Kidney epithelial cell (primary cell): Measurements from ENCODE around the gene TRIM44. TPM values are rescaled to one million over a fixed set of nuclear protein-coding genes. Genes with fewer than 3 reads are reported as not detected.
"Not testable (repeated sequence)": the region's sequence is repeated elsewhere in the genome, so short reads cannot be mapped to it uniquely, and the experiment has no call there.

Experiments used
- DNase-seq: peaks from one replicate; pipeline ENCODE4 v3.0.0-alpha.2; 2010; ENCODE audit warnings: low read depth
- H3K27me3 ChIP-seq: 2 replicates; pipeline ENCODE4 v1.6.0; 2011; ENCODE audit warnings: low read length; ENCODE audit not compliant: control insufficient read depth, insufficient read depth
- H3K36me3 ChIP-seq: 2 replicates; pipeline ENCODE4 v1.5.1; 2011; ENCODE audit warnings: low read length; ENCODE audit not compliant: control insufficient read depth, insufficient read depth
- H3K4me3 ChIP-seq: 2 replicates; pipeline ENCODE4 v1.5.1; 2011; ENCODE audit warnings: low read depth, mild to moderate bottlenecking, control low read depth, low read length
- CTCF ChIP-seq: IDR thresholded peaks from 2 replicates; pipeline ENCODE4 v1.5.1; 2011; ENCODE audit warnings: mild to moderate bottlenecking, moderate library complexity, low read length, control low read depth, inconsistent platforms; ENCODE audit not compliant: insufficient read depth, poor library complexity, severe bottlenecking
- total RNA-seq: library from RNA; depleted of rRNA; stranded (reverse); fragments of >200 nt; gene quantifications from 2 replicates; pipeline ENCODE4 v1.2.3, GENCODE V29; 2015

TRIM44 gene
- total RNA-seq, 1 donor from 2014 or later: 40.9 TPM

GRCh38 chr11:35763301-35763700, 100.7 kb downstream of the TRIM44 start:
- no peak for DNase-seq
- Histone ChIP-seq H3K36me3 (no peaks in the 10 kb centered on the region), H3K4me3 (no peak overlapping the region), H3K27me3 (no peaks in the 10 kb centered on the region)
- no peak for TF ChIP-seq CTCF

DNA sequence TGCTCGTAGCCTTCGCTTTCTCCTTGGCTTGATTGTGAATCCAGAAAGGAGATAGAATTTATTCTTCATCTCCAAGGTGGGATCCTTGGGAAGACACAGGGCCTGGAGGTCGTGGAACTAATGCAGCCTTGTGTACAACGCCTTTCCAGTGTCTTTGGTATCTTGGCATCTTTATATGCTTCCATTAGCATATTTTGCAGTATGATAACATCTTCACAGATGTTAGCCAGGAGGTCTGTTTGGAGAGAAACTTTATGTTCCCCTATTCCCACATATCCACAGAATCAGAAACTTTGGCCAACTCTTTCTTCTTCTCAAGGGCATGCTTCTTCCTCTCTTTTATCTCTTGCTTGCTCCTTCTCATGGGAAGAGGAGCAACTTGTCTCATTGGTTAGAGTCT, 101.2 kb downstream of the TRIM44 start:
- H3K36me3 ChIP-seq: no peaks in the 10 kb centered on the region
- H3K4me3 ChIP-seq: no peak overlapping the region
- TF ChIP-seq CTCF: no peak
- no peak for DNase-seq
- no peaks in the 10 kb centered on the region for H3K27me3 ChIP-seq

DNA sequence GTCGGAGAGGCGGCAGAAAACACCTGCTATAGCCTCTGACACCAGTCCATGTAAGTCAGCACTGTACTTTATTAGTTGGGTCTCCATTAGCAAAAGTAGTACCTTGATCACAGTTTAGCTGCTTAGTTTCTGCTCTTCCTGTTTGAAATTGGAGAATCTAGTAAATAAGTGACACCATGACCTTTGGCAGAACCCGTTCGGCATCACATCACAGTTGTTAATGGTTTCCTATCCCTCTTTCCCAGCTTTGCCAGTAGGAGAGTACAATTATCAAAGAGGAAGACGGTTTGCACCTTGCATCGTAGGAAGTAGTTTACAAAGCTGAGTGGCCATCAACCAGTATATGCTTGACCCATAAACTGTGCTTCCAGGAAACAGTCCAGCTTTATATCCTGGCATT, 101.8 kb downstream of the TRIM44 start:
- Histone ChIP-seq H3K27me3 (no peaks in the 10 kb centered on the region), H3K4me3 (no peak overlapping the region), H3K36me3 (no peaks in the 10 kb centered on the region)
- DNase-seq: no peak
- no peak for TF ChIP-seq CTCF

- no peak overlapping the region for H3K4me3 ChIP-seq
- DNase-seq: no peak
- TF ChIP-seq CTCF: no peak
Measured at GRCh38 chr11:35765211-35765610, 102.6 kb downstream of the TRIM44 start.

DNA sequence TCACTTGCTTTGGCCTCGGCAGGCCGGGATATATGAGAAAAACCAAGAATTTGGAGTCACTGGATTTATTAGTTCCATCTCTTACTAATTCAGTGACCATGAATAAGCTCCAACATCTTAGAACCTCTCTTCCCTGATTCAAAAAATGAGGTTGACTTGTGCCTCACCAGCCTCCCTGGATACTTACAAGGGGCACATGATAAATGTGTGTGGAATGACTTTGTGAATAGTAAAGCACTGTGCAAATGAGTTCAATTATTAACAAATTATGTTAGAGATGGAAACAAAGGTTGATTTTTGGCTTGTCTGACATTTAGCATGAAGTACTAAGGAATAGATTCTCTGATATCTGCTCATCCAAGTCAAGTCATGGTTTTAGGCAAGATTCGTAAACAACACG, 104.1 kb downstream of the TRIM44 start:
- no peaks in the 10 kb centered on the region for H3K36me3 ChIP-seq
- no peak for TF ChIP-seq CTCF

More at GRCh38 chr11:35765211-35765610, 102.6 kb downstream of the TRIM44 start:
- no peaks in the 10 kb centered on the region for H3K27me3 ChIP-seq
- no peaks in the 10 kb centered on the region for H3K36me3 ChIP-seq

DNA sequence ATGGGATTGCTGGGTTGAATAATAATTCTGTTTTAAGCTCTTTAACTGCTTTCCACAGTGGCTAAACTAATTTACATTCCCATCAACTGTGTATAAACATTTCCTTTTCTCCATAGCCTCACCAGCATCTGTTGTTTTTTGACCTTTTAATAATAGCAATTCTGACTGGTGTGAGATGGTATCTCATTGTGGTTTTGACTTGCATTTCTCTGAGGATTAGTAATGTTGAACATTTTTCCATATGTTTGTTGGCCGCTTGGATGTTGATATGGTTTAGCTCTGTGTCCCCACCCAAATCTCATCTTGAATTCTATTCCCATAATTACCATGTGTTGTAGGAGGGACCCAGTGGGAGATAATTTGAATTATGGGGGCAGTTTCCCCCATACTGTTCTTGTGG, 107.8 kb downstream of the TRIM44 start:
- H3K4me3 ChIP-seq, DNase-seq, H3K36me3 ChIP-seq, H3K27me3 ChIP-seq: not testable (repeated sequence)

More for the DNA sequence above, 104.1 kb downstream of the TRIM44 start:
- Histone ChIP-seq H3K4me3 (no peak overlapping the region), H3K27me3 (no peaks in the 10 kb centered on the region)
- DNase-seq: no peak
